ENCODE measurements around the gene OR1D2.

Gene OR1D2

GRCh38 chr17:3043737-3044365 is 60.4 kb downstream of the OR1D2 start (continued):
- TF ChIP-seq POU6F1 (CRISPR knock-in tag; IDR thresholded peaks at IDR 0.05; ENCODE audit: borderline replicate concordance, low read depth) (no peak), ZC3H10 (CRISPR knock-in tag; IDR thresholded peaks at IDR 0.05) (no peak), ZNF565 (CRISPR knock-in tag; conservative IDR thresholded peaks at IDR 0.05; ENCODE audit: low read depth) (no peak), RARB (CRISPR knock-in tag; IDR thresholded peaks at IDR 0.05) (no peak)

- ATAC-seq = no peak
- TF ChIP-seq PPARA (CRISPR knock-in tag; IDR thresholded peaks at IDR 0.05; ENCODE audit: borderline replicate concordance) = no peak
- TF ChIP-seq ZFP30 (CRISPR knock-in tag; IDR thresholded peaks at IDR 0.05) = no peak
- TF ChIP-seq TOX (CRISPR knock-in tag; IDR thresholded peaks at IDR 0.05; ENCODE audit: borderline replicate concordance) = no peak
- TF ChIP-seq CSRNP3 (CRISPR knock-in tag; IDR thresholded peaks at IDR 0.05) = no peak
- no peak for TF ChIP-seq TSHZ2 (CRISPR knock-in tag; IDR thresholded peaks at IDR 0.05)
- TF ChIP-seq ARNTL (CRISPR knock-in tag; IDR thresholded peaks at IDR 0.05; ENCODE audit: borderline replicate concordance, low read depth) = no peak
- no peak for TF ChIP-seq ZNF565 (CRISPR knock-in tag; conservative IDR thresholded peaks at IDR 0.05; ENCODE audit: low read depth)
- TF ChIP-seq ISL1 (CRISPR knock-in tag; IDR thresholded peaks at IDR 0.05) = no peak
- TF ChIP-seq PATZ1 (CRISPR knock-in tag; IDR thresholded peaks at IDR 0.05; ENCODE audit: borderline replicate concordance) = no peak
- TF ChIP-seq ZFP3 (CRISPR knock-in tag; IDR thresholded peaks at IDR 0.05) = no peak
- TF ChIP-seq GLIS3 (CRISPR knock-in tag; IDR thresholded peaks at IDR 0.05) = no peak
- no peak for TF ChIP-seq TCF4 (CRISPR knock-in tag; IDR thresholded peaks at IDR 0.05; ENCODE audit: borderline replicate concordance)
- no peak for TF ChIP-seq POU6F1 (CRISPR knock-in tag; IDR thresholded peaks at IDR 0.05; ENCODE audit: borderline replicate concordance, low read depth)
- no peak for TF ChIP-seq ZNF70 (CRISPR knock-in tag; IDR thresholded peaks at IDR 0.05)
- TF ChIP-seq OSR1 (CRISPR knock-in tag; IDR thresholded peaks at IDR 0.05) = no peak
- TF ChIP-seq BACH2 (CRISPR knock-in tag; IDR thresholded peaks at IDR 0.05; ENCODE audit: borderline replicate concordance) = no peak
- no peak for TF ChIP-seq ZC3H10 (CRISPR knock-in tag; IDR thresholded peaks at IDR 0.05)
These were observed 63.3 kb downstream of the OR1D2 start for GRCh38 chr17:3040882-3041281.

GRCh38 chr17:3039736-3040135 is 64.5 kb downstream of the OR1D2 start:
- no peak for ATAC-seq
- TF ChIP-seq ZNF70 (CRISPR knock-in tag; IDR thresholded peaks at IDR 0.05) = no peak
- TF ChIP-seq OSR1 (CRISPR knock-in tag; IDR thresholded peaks at IDR 0.05) = no peak
- no peak for TF ChIP-seq RARB (CRISPR knock-in tag; IDR thresholded peaks at IDR 0.05)
- TF ChIP-seq PPARA (CRISPR knock-in tag; IDR thresholded peaks at IDR 0.05; ENCODE audit: borderline replicate concordance) = no peak
- no peak for TF ChIP-seq BACH2 (CRISPR knock-in tag; IDR thresholded peaks at IDR 0.05; ENCODE audit: borderline replicate concordance)
- no peak for TF ChIP-seq CREB5 (CRISPR knock-in tag; IDR thresholded peaks at IDR 0.05; ENCODE audit: low read depth)
- no peak for TF ChIP-seq ESRRG (CRISPR knock-in tag; IDR thresholded peaks at IDR 0.05)
- no peak for TF ChIP-seq ZFP30 (CRISPR knock-in tag; IDR thresholded peaks at IDR 0.05)
- TF ChIP-seq ARNTL (CRISPR knock-in tag; IDR thresholded peaks at IDR 0.05; ENCODE audit: borderline replicate concordance, low read depth) = no peak
- TF ChIP-seq ZNF8 (CRISPR knock-in tag; IDR thresholded peaks at IDR 0.05) = no peak
- no peak for TF ChIP-seq ZNF565 (CRISPR knock-in tag; conservative IDR thresholded peaks at IDR 0.05; ENCODE audit: low read depth)
- no peak for TF ChIP-seq ZC3H10 (CRISPR knock-in tag; IDR thresholded peaks at IDR 0.05)
- TF ChIP-seq TCF4 (CRISPR knock-in tag; IDR thresholded peaks at IDR 0.05; ENCODE audit: borderline replicate concordance) = no peak
- no peak for TF ChIP-seq TOX (CRISPR knock-in tag; IDR thresholded peaks at IDR 0.05; ENCODE audit: borderline replicate concordance)
- no peak for TF ChIP-seq POU6F1 (CRISPR knock-in tag; IDR thresholded peaks at IDR 0.05; ENCODE audit: borderline replicate concordance, low read depth)
